Measurements from ENCODE around the gene MMP21.

Gene MMP21

GRCh38 chr10:125792342-125793300 lies 17.0 kb upstream of the MMP21 start:
- Histone ChIP-seq H3K9ac (ENCODE audit: low read length in 2 of 2) (no peak overlapping the region), H3K27me3 (ENCODE audit: control insufficient read depth in 1 of 2, insufficient read depth in 2 of 2, low read length in 2 of 2) (no peaks in the 10 kb centered on the region), H3K4me3 (ENCODE audit: low read length in 2 of 2) (no peak overlapping the region), H3K36me3 (ENCODE audit: control insufficient read depth in 2 of 2, insufficient read depth in 2 of 2, low read length in 2 of 2) (peaks cover 27 to 59% of the 10 kb centered on the region in 2 donors), H3K27ac (ENCODE audit: low read length) (no peak overlapping the region), H3K9me3 (ENCODE audit: control insufficient read depth in 2 of 2, low read length in 2 of 2) (no peaks in the 10 kb centered on the region), H3K4me1 (ENCODE audit: control insufficient read depth, insufficient read depth, low read length) (no peaks in the 10 kb centered on the region)

- no peak overlapping the region for H3K27ac ChIP-seq (ENCODE audit: low read length)
These were observed 12.8 kb upstream of the MMP21 start for GRCh38 chr10:125788156-125789034.

GRCh38 chr10:125785791-125786190 lies 10.2 kb upstream of the MMP21 start:
- H3K36me3 ChIP-seq (ENCODE audit: control insufficient read depth in 2 of 2, insufficient read depth in 2 of 2, low read length in 2 of 2), result peaks cover 2 to 17% of the 10 kb centered on the region in 2 donors

More at GRCh38 chr10:125788156-125789034, 12.8 kb upstream of the MMP21 start:
- no peak overlapping the region for H3K4me3 ChIP-seq (ENCODE audit: low read length in 2 of 2)
- H3K4me1 ChIP-seq (ENCODE audit: control insufficient read depth, insufficient read depth, low read length), result no peaks in the 10 kb centered on the region
- H3K9ac ChIP-seq (ENCODE audit: low read length in 2 of 2), result no peak overlapping the region
- H3K27me3 ChIP-seq (ENCODE audit: control insufficient read depth in 1 of 2, insufficient read depth in 2 of 2, low read length in 2 of 2), result no peaks in the 10 kb centered on the region
- peaks cover 10 to 29% of the 10 kb centered on the region in 2 donors for H3K36me3 ChIP-seq (ENCODE audit: control insufficient read depth in 2 of 2, insufficient read depth in 2 of 2, low read length in 2 of 2)
- H3K9me3 ChIP-seq (ENCODE audit: control insufficient read depth in 2 of 2, low read length in 2 of 2), result no peaks in the 10 kb centered on the region

GRCh38 chr10:125783957-125784356 lies 8.3 kb upstream of the MMP21 start:
- Histone ChIP-seq H3K4me1 (ENCODE audit: control insufficient read depth, insufficient read depth, low read length) (no peaks in the 10 kb centered on the region), H3K4me3 (ENCODE audit: low read length in 2 of 2) (no peak overlapping the region), H3K9ac (ENCODE audit: low read length in 2 of 2) (no peak overlapping the region), H3K27ac (ENCODE audit: low read length) (no peak overlapping the region), H3K9me3 (ENCODE audit: control insufficient read depth in 2 of 2, low read length in 2 of 2) (peaks cover 0 to 3% of the 10 kb centered on the region in 2 donors), H3K36me3 (ENCODE audit: control insufficient read depth in 2 of 2, insufficient read depth in 2 of 2, low read length in 2 of 2) (peaks cover 0 to 8% of the 10 kb centered on the region in 2 donors), H3K27me3 (ENCODE audit: control insufficient read depth in 1 of 2, insufficient read depth in 2 of 2, low read length in 2 of 2) (no peaks in the 10 kb centered on the region)

More at GRCh38 chr10:125785791-125786190, 10.2 kb upstream of the MMP21 start:
- Histone ChIP-seq H3K4me3 (ENCODE audit: low read length in 2 of 2) (no peak overlapping the region), H3K9ac (ENCODE audit: low read length in 2 of 2) (no peak overlapping the region), H3K27me3 (ENCODE audit: control insufficient read depth in 1 of 2, insufficient read depth in 2 of 2, low read length in 2 of 2) (no peaks in the 10 kb centered on the region), H3K27ac (ENCODE audit: low read length) (no peak overlapping the region), H3K4me1 (ENCODE audit: control insufficient read depth, insufficient read depth, low read length) (no peaks in the 10 kb centered on the region), H3K9me3 (ENCODE audit: control insufficient read depth in 2 of 2, low read length in 2 of 2) (no peaks in the 10 kb centered on the region)

GRCh38 chr10:125783408-125783807 lies 7.8 kb upstream of the MMP21 start:
- Histone ChIP-seq H3K9ac (ENCODE audit: low read length in 2 of 2) (no peak overlapping the region), H3K27ac (ENCODE audit: low read length) (no peak overlapping the region), H3K4me1 (ENCODE audit: control insufficient read depth, insufficient read depth, low read length) (no peaks in the 10 kb centered on the region), H3K36me3 (ENCODE audit: control insufficient read depth in 2 of 2, insufficient read depth in 2 of 2, low read length in 2 of 2) (peaks cover 0 to 5% of the 10 kb centered on the region in 2 donors), H3K9me3 (ENCODE audit: control insufficient read depth in 2 of 2, low read length in 2 of 2) (peaks cover 0 to 3% of the 10 kb centered on the region in 2 donors), H3K27me3 (ENCODE audit: control insufficient read depth in 1 of 2, insufficient read depth in 2 of 2, low read length in 2 of 2) (no peaks in the 10 kb centered on the region), H3K4me3 (ENCODE audit: low read length in 2 of 2) (no peak overlapping the region)

- Histone ChIP-seq H3K36me3 (ENCODE audit: control insufficient read depth in 2 of 2, insufficient read depth in 2 of 2, low read length in 2 of 2) (no peaks in the 10 kb centered on the region), H3K9ac (ENCODE audit: low read length in 2 of 2) (no peak overlapping the region), H3K4me1 (ENCODE audit: control insufficient read depth, insufficient read depth, low read length) (no peaks in the 10 kb centered on the region), H3K9me3 (ENCODE audit: control insufficient read depth in 2 of 2, low read length in 2 of 2) (peaks cover 0 to 3% of the 10 kb centered on the region in 2 donors), H3K27me3 (ENCODE audit: control insufficient read depth in 1 of 2, insufficient read depth in 2 of 2, low read length in 2 of 2) (no peaks in the 10 kb centered on the region), H3K4me3 (ENCODE audit: low read length in 2 of 2) (no peak overlapping the region), H3K27ac (ENCODE audit: low read length) (no peak overlapping the region)
These were observed 7.0 kb upstream of the MMP21 start for GRCh38 chr10:125782616-125783015.

GRCh38 chr10:125782054-125782453 lies 6.4 kb upstream of the MMP21 start:
- Histone ChIP-seq H3K27me3 (ENCODE audit: control insufficient read depth in 1 of 2, insufficient read depth in 2 of 2, low read length in 2 of 2) (no peaks in the 10 kb centered on the region), H3K4me3 (ENCODE audit: low read length in 2 of 2) (no peak overlapping the region), H3K36me3 (ENCODE audit: control insufficient read depth in 2 of 2, insufficient read depth in 2 of 2, low read length in 2 of 2) (no peaks in the 10 kb centered on the region), H3K9me3 (ENCODE audit: control insufficient read depth in 2 of 2, low read length in 2 of 2) (peaks cover 0 to 3% of the 10 kb centered on the region in 2 donors), H3K9ac (ENCODE audit: low read length in 2 of 2) (no peak overlapping the region), H3K4me1 (ENCODE audit: control insufficient read depth, insufficient read depth, low read length) (no peaks in the 10 kb centered on the region), H3K27ac (ENCODE audit: low read length) (no peak overlapping the region)

GRCh38 chr10:125781374-125781773 lies 5.8 kb upstream of the MMP21 start:
- Histone ChIP-seq H3K36me3 (ENCODE audit: control insufficient read depth in 2 of 2, insufficient read depth in 2 of 2, low read length in 2 of 2) (no peaks in the 10 kb centered on the region), H3K4me3 (ENCODE audit: low read length in 2 of 2) (no peak overlapping the region), H3K27me3 (ENCODE audit: control insufficient read depth in 1 of 2, insufficient read depth in 2 of 2, low read length in 2 of 2) (no peaks in the 10 kb centered on the region), H3K9me3 (ENCODE audit: control insufficient read depth in 2 of 2, low read length in 2 of 2) (peaks cover 0 to 3% of the 10 kb centered on the region in 2 donors), H3K9ac (ENCODE audit: low read length in 2 of 2) (no peak overlapping the region), H3K4me1 (ENCODE audit: control insufficient read depth, insufficient read depth, low read length) (no peaks in the 10 kb centered on the region), H3K27ac (ENCODE audit: low read length) (no peak overlapping the region)

GRCh38 chr10:125779403-125780327 lies 4.0 kb upstream of the MMP21 start:
- Histone ChIP-seq H3K4me1 (ENCODE audit: control insufficient read depth, insufficient read depth, low read length) (no peaks in the 10 kb centered on the region), H3K36me3 (ENCODE audit: control insufficient read depth in 2 of 2, insufficient read depth in 2 of 2, low read length in 2 of 2) (no peaks in the 10 kb centered on the region), H3K4me3 (ENCODE audit: low read length in 2 of 2) (no peak overlapping the region), H3K27me3 (ENCODE audit: control insufficient read depth in 1 of 2, insufficient read depth in 2 of 2, low read length in 2 of 2) (no peaks in the 10 kb centered on the region), H3K9ac (ENCODE audit: low read length in 2 of 2) (no peak overlapping the region), H3K27ac (ENCODE audit: low read length) (no peak overlapping the region), H3K9me3 (ENCODE audit: control insufficient read depth in 2 of 2, low read length in 2 of 2) (peaks cover 0 to 3% of the 10 kb centered on the region in 2 donors)

- Histone ChIP-seq H3K9ac (ENCODE audit: low read length in 2 of 2) (no peak overlapping the region), H3K4me1 (ENCODE audit: control insufficient read depth, insufficient read depth, low read length) (no peaks in the 10 kb centered on the region), H3K4me3 (ENCODE audit: low read length in 2 of 2) (no peak overlapping the region), H3K27ac (ENCODE audit: low read length) (no peak overlapping the region), H3K9me3 (ENCODE audit: control insufficient read depth in 2 of 2, low read length in 2 of 2) (peaks cover 0 to 3% of the 10 kb centered on the region in 2 donors), H3K36me3 (ENCODE audit: control insufficient read depth in 2 of 2, insufficient read depth in 2 of 2, low read length in 2 of 2) (no peaks in the 10 kb centered on the region), H3K27me3 (ENCODE audit: control insufficient read depth in 1 of 2, insufficient read depth in 2 of 2, low read length in 2 of 2) (no peaks in the 10 kb centered on the region)
These were observed 2.9 kb upstream of the MMP21 start for GRCh38 chr10:125778556-125778955.
